C1 segment of cervical spinal cord (tissue), 14 donors: ENCODE measurements around the gene FUNDC1.
"Not testable (repeated sequence)": the region's sequence is repeated elsewhere in the genome, so short reads cannot be mapped to it uniquely, and the experiment has no call there.

ENCODE experiments used
- DNase-seq, 14 donors: peaks; one replicate each; lab custom pipeline; 2025; lab: John Stamatoyannopoulos, UW

The FUNDC1 gene, protein sequence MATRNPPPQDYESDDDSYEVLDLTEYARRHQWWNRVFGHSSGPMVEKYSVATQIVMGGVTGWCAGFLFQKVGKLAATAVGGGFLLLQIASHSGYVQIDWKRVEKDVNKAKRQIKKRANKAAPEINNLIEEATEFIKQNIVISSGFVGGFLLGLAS

DNA sequence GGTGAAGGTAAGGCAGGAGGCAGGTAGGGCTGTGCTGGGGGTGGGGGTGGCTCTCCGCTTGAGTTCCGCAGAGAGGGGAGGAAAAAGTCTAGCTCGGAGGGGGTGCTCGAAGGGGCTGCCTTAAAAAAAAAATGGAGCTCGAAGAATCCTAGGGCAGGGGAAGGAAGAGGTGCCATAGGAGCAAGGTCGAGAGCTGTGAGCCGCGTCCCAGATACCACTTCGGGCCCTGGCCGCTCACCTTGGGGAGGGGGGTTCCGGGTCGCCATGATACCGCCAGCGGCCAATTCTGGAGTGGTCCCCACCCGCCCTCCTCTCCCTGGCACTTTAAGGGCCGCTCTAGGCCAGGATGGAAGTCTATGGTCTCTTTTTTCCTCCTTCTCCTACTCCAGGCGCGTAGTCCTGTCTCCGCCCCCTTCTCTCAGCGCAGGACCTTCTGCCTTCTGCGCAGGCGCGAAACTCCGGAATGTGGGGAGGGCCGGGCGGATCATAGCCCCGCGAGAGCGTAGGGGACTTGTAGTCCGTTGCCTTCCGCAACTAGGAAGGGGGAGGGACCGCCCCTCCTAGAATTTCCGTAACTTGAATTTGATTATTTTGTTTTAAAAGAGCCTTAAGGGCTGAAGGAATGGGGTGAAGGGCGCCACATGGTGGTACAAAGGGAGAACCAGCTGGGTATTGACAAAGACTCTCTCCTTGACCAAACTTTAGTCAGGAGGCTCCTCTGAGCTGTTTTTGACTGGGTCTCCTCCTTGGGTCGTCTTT lies at the start of gene FUNDC1:
Gene FUNDC1 (minus strand): TSS at position 293 of the 759 bp plus-strand sequence. CDS start 27 bp downstream, at position 266.
- DNase-seq, result peak; percentile 13 to 91 (median 84)

DNA sequence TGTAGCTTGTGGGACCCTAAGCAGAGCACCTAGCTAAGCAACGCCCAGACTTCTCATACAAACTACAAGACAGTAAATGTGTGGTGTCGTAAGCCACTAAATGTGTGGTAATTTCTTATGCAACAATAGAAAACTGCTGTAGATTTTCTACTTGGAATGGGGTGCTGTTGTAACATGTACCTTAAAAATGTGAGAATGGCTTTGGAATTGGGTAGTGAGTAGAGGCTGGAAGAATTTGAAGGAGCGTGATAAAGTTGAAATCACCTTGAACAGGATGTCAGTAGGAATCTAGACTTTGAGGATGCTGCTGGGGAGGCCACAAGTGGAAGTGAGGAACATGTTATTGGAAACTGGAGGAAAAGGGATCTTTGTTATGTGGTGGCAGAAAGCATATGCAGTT lies 43.2 kb upstream of the FUNDC1 start:
- DNase-seq, result no peak

DNA sequence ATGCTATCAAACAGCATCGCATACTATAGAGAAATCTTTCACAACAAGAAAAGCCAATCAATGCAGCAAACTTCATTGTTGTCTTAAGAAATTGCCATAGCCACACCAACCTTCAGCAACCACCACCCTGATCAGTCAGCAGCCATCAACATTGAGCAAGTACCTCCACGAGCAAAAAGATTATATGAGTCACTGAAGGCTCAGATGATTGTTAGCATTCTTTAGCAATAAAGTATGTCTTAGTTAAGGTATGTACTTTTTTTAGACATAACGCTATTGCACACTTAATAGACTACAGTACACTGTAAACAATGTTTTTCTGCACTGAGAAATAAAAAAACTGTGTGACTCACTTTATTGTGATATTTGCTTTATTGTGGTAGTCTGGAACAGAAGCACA lies 37.8 kb upstream of the FUNDC1 start:
- no peak for DNase-seq

DNA sequence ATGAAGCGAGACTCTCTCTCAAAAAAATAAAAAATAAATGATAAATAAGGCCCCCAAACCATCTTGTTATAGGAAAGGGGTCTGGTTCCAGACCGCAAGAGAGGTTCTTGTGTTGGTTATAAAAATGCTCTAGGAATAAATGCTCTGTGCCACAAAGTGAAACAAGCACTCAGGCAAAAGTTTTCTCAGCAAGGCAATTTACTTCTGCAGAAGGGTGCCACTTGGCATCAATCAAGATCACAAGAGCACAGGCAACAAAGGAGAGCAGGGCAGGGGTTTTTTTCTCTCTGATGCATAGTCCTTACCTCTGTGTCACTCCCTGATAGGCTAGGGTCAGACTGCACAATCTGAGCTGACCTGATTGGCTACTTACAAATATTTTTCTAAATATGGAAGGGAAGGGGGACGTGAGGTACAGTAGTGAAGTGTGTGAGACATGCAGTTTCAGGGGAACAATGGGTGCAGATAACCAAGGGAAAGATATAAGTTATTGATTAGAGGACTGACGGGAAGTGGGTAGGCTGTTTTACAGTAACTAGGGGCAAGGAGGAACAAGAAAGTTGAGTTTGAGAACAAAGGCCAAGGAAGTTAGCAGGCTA lies 29.8 kb upstream of the FUNDC1 start:
- no peak for DNase-seq

DNA sequence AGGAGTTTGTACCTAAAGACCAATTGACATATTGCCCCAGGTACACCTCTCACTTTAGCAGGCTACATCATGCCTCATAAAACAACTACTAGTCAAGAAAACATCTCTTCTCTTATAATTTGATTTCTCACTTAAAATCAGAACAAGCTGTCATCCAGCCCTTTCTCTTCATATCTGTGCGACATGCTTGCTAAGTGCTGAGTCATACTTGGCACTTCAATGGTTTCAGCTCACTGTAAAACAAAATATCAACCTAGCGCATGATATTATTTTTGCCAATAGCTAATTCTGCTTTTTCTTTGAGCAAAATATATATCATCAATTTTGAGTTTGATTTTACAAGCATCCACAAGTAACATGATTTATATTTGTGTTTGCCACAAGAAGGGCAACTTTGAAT lies 27.9 kb upstream of the FUNDC1 start:
- DNase-seq, result no peak

DNA sequence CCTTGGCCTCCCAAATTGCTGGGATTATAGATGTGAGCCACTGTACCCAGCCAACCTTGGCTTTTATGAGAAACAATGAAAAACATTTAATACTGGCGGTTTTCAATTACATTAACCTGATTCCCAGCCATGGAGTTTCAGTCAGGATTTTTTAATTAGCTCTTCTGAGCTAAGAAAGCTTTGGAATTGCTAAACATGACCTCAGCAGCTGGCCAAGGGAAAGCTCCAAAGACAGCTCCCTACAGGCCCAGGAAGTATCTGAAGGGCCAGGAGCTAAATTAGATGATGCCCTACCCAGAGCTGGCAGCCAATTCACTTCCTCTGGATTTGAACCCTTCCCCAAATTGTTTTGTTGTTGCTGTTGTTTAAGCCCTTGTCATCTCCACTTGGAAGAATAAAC lies 26.5 kb upstream of the FUNDC1 start:
- DNase-seq, result no peak

- DNase-seq, result no peak
These were observed 25.5 kb upstream of the FUNDC1 start for GRCh38 chrX:44568196-44568595.

DNA sequence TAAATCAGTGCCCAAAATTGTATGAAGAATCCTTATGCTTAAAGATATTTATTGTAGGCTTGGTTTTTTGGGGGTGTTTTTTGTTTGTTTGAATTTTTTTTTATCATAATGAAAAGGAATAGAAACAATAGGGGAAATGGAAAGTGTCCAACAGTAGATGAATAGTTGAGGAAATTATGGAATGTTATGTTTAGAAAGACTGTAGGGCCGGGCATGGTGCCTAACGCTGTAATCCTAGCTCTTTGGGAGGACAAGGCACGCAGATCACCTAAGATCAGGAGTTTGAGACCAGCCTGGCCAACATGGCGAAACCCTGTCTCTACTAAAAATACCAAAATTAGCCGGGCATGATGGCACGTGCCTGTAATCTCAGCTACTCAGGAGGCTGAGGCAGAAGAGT lies 19.2 kb upstream of the FUNDC1 start:
- not testable (repeated sequence) for DNase-seq

DNA sequence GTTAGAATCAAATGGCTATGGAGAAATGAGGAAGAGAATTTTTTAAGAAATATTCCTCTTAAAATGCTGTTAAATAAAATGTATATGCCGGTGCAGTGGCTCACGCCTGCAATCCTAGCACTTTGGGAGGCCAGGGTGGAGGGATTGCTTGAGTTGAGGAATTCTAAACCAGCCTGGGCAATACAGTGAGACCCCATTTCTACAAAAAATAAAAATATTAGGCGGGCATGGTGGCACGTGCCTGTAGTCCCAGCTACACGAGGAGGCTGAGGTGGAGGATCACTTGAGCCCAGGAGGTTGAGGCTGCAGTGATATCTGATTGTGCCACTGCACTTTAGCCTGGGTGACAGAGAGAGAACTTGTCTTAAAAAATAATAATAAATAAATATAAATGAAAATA lies 7.9 kb upstream of the FUNDC1 start:
- DNase-seq, result no peak

GRCh38 chrX:44545454-44545853 lies 2.8 kb upstream of the FUNDC1 start:
- not testable (repeated sequence) for DNase-seq

- DNase-seq, result no peak
These were observed 1.4 kb upstream of the FUNDC1 start for GRCh38 chrX:44544036-44544435.

DNA sequence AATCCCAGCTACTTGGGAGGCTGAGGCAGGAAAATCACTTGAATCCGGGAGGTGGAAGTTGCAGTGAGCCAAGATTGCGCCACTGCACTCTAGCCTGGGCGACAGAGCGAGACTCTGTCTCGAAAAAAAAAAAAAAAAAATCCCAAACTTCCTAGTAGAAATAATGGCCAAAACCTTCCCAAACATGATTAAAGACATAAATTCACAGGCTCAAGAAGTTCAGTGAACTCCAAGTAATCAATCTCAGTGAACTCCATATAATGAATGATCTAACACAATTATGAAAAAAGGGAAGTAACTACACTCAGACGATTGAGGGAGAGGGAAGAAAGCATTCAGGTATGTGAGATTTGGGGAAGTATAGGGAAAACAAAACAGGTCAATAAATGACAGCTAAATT lies 6.5 kb downstream of the FUNDC1 start:
- no peak for DNase-seq

DNA sequence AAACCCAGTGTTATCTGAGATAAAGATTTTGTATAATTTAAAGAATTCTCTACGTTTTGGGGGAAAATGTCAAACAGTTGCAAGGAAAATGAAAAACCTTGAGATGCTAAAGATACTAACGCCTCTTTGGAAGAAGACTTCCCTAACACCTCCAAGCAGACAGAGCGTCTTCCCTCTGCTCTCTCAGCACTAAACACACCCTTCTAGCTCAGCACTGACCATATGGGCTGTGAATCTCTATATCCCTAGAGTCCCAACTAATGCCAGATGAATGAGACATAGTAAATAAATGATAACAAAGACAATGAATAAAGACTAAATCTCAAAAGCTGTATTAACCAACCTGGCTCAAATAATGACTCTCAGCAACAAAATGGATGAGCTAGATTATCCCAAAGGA lies 13.3 kb downstream of the FUNDC1 start:
- DNase-seq, result peak in 1 of 14 donors; percentile 6

- no peak for DNase-seq
These were observed 28.4 kb downstream of the FUNDC1 start for GRCh38 chrX:44514272-44514671.

DNA sequence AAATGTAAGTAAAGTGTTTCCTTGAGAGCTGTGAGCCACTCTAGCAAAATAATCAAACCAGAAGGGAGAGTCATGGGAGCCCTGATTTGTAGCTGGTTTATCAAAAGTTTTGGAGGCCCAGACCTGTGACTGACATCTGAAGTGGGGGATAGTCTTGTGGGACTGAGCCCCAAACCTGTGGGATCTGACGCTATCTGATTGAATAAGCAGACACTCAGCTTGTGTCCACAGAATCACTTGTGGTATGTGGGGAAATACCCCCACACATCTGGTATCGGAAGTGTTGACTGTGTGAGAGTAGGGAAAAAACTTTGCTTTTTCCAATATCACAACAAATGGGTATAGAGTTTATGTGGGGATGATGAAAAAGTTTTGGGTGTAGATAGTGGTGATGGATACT lies 35.4 kb downstream of the FUNDC1 start:
- DNase-seq, result no peak

DNA sequence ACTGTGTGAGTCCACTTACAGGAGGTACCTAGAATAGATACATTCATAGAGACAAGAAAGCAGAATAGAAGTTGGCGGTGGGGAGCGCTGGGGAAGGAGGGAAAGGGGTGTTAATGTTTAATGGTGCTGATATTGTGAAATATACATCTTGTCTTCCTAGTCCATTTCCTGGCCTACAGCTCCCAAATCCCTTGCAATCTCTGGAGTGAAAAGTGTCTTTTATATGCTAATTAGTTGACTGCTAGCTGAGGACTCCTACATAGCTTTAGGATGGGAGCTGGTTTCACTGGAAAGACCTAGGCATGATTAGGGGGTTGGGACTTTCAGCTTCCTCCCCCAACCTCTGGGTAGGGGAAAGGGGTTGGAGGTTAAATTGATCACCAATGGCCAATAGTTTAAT lies 36.0 kb downstream of the FUNDC1 start:
- DNase-seq, result no peak

GRCh38 chrX:44503560-44503959 lies 39.1 kb downstream of the FUNDC1 start:
- DNase-seq, result no peak

DNA sequence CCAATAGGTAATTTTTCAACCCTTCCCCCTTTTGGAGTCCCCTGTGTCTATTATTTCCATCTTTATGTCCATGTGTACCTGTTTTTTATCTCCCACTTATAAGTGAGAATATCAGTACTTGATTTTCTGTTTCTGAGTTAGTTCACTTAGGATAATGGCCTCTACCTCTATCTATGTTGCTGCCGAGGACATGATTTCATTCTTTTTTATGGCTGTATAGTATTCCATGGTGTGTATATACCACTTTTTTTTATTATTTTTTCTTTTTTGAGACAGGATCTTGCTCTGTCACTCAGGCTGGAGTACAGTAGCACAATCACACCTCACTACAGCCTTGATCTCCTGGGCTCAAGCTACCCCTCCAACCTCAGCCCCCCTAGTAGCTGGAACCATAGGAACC lies 47.6 kb downstream of the FUNDC1 start:
- no peak for DNase-seq

- DNase-seq, result no peak
These were observed 48.3 kb downstream of the FUNDC1 start for GRCh38 chrX:44494357-44494756.

DNA sequence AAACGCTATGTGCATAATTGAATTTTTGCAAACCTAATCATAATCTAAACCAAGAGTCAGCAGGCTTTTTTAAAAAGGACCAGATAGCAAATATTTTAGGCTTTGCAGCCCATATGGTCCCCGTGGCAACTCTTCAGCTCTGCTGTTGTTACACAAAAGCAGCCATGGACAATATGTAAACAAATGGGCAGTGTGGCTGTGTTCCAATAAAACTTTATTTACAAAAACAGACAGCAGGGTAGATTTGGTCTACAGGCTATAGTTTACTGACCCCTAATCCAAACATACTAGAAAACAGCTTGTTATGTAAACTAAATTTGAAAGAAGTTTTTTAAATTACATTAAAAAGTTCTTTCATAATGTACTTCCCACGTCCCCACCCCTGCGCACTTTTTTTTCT lies 53.1 kb downstream of the FUNDC1 start:
- no peak for DNase-seq

DNA sequence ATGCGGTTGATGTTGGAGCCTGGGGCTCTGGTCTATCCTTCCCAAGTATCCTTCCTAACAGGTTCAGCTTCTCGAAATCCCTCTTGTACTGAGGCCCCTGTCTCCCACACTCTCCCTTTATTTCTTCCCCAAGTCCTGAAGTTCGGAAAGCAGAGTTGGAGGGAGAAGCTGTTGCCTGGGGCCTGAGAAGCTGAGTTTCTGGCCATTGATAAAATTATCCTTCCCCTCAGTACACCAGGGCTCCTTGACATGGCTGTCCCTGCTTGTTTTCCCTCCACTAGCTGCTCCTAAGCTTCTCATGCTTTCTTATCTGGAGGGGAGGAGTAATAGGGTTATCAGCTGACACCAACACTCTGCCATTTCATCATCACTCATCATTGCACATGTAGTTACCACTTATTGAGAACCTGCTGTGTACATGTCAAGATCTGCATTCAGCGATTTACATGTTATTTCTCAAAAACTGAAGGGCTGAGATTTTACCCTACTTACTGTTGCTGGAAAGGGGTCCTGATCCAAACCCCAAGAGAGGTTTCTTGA lies 58.0 kb downstream of the FUNDC1 start:
- DNase-seq, result no peak

DNA sequence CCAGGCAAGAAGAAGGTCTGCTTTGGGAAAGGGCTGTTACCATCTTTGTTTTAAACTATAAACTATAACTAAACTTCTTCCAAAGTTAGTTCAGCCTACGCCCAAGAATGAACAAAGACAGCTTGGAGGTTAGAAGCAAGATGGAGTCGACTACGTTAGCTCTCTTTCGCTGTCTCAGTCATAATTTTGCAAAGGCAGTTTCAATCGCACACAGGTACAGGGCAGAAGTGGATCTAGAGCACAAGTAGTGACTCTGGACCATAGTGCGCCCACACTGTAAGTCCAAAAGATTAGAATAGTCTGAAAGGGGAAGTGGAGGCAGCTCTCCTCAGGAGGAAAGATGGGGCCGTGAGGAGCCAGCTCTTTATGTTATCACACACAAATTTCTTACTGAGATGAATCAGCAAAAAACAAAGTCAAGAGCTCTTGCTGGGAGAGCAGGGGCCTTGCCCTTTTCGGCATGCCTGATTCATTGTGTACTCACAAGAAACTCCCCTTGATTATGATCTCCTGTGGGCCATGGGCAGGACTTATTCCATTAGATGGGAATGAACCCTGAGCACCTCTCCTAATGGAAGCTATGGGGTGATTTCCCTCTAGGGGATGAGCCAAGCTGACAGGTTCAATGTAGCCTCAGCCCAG lies 58.6 kb downstream of the FUNDC1 start:
- DNase-seq, result no peak
